Measurements from ENCODE around the gene GALC. TPM values are rescaled to one million over a fixed set of nuclear protein-coding genes. Genes with fewer than 3 reads are reported as not detected.

The GALC gene
- total and polyA plus RNA-seq, 11 donors: 6.1 to 28.2 (median 16.9) TPM

DNA sequence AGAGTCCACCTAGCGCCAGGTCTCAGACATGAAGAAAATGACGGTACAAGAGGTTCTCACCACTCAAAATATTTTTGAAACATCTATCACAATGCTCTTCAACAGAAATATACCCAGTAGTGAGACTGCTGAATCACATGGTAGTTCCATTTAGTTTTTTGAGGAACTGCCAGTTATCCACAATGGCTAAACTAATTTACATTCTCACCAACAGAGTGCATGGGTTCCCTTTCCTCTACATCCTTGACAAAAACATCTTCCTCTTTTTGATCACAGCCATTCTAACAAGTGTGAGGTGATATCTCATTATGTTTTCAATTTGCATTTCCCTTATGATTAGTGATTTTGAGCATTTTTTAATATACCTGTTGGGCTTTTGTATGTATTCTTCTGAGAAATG lies 6.3 kb upstream of the GALC start:
- Histone ChIP-seq H3K27me3 (no peaks in the 10 kb centered on the region), H3K4me1 (peaks cover 0 to 52% (median 7%) of the 10 kb centered on the region in 12 donors), H3K9me3 (no peaks in the 10 kb centered on the region), H3K4me3 (no peak overlapping the region), H3K27ac (peak overlapping the region in 1 of 12 donors; percentile 64), H3K36me3 (no peaks in the 10 kb centered on the region)
- ATAC-seq: peak in 2 of 4 donors; percentile 34 to 68
- intact Hi-C loops (cut with DNase I): loop anchor here in 1 of 10 donors (10.0 kb wide), 1 partner anchor 556 kb away; the partner anchor contains the start of gene PTPN21
- no peak for DNase-seq
- WGBS, 4 donors: 73 to 85% (median 80%) methylated on average over 2 of the region's 2 CpGs
- TF ChIP-seq, protein P1, sequence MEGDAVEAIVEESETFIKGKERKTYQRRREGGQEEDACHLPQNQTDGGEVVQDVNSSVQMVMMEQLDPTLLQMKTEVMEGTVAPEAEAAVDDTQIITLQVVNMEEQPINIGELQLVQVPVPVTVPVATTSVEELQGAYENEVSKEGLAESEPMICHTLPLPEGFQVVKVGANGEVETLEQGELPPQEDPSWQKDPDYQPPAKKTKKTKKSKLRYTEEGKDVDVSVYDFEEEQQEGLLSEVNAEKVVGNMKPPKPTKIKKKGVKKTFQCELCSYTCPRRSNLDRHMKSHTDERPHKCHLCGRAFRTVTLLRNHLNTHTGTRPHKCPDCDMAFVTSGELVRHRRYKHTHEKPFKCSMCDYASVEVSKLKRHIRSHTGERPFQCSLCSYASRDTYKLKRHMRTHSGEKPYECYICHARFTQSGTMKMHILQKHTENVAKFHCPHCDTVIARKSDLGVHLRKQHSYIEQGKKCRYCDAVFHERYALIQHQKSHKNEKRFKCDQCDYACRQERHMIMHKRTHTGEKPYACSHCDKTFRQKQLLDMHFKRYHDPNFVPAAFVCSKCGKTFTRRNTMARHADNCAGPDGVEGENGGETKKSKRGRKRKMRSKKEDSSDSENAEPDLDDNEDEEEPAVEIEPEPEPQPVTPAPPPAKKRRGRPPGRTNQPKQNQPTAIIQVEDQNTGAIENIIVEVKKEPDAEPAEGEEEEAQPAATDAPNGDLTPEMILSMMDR (IDR thresholded peaks at IDR 0.05): no peak
- no peak for TF ChIP-seq POLR2A (IDR thresholded peaks at IDR 0.05)

DNA sequence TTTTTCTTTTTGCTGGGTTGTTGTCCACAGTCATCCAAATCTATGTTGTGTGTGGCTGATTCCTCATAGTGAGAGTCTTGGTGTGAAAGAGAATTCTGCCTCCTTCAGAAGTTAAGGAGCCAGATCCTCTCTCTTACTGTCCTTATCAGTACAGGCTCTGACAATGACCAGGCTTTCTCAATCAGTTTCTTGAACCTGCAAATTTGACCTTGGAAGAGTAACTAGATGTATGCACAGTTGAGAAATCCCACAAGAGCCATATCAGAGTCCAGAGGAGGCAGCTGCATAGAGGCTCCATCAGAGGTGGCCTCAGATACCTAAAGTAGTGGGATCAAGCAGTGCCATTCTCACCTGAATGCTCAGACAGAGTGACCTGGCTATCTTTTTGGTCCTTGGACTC lies 5.5 kb upstream of the GALC start:
- TF ChIP-seq, protein P1 (IDR thresholded peaks at IDR 0.05): no peak
- TF ChIP-seq POLR2A (IDR thresholded peaks at IDR 0.05): no peak
- Histone ChIP-seq H3K9me3 (no peaks in the 10 kb centered on the region), H3K27me3 (no peaks in the 10 kb centered on the region), H3K4me3 (no peak overlapping the region), H3K4me1 (peaks cover 0 to 50% (median 10%) of the 10 kb centered on the region in 12 donors), H3K36me3 (no peaks in the 10 kb centered on the region), H3K27ac (peak overlapping the region in 1 of 12 donors; percentile 64)
- intact Hi-C loops (cut with DNase I): loop anchor here in 1 of 10 donors (10.0 kb wide), 1 partner anchor 556 kb away; the partner anchor contains the start of gene PTPN21
- DNase-seq (no peak), ATAC-seq (no peak)

DNA sequence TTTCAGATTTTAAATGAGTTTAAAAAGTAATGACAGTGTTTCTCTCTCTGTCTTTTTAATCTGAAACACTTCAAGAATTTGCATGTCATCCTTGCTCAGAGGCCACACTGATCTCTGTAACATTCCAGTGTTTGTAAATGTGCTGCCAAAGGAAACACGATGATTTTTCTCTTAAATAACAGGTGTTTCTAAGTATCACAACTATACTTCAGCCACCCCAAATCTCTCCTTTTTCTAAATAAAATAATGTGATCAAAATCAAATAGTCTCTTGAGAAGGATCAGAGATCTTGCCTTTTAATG lies 3.3 kb upstream of the GALC start:
- 13 to 28% (median 23%) methylated on average over 1 of the region's 1 CpG for WGBS, 4 donors
- DNase-seq (no peak), ATAC-seq (no peak)
- Histone ChIP-seq H3K27me3 (no peaks in the 10 kb centered on the region), H3K4me1 (peaks cover 0 to 49% (median 18%) of the 10 kb centered on the region in 12 donors), H3K27ac (peak overlapping the region in 2 of 12 donors; percentile 14 to 97), H3K4me3 (no peak overlapping the region), H3K36me3 (no peaks in the 10 kb centered on the region), H3K9me3 (no peaks in the 10 kb centered on the region)
- no peak for TF ChIP-seq POLR2A (IDR thresholded peaks at IDR 0.05)
- TF ChIP-seq, protein P1 (IDR thresholded peaks at IDR 0.05): no peak
- intact Hi-C loops (cut with DNase I): loop anchor here in 1 of 10 donors (10.0 kb wide), 1 partner anchor 559 kb away; the partner anchor contains the start of gene PTPN21

DNA sequence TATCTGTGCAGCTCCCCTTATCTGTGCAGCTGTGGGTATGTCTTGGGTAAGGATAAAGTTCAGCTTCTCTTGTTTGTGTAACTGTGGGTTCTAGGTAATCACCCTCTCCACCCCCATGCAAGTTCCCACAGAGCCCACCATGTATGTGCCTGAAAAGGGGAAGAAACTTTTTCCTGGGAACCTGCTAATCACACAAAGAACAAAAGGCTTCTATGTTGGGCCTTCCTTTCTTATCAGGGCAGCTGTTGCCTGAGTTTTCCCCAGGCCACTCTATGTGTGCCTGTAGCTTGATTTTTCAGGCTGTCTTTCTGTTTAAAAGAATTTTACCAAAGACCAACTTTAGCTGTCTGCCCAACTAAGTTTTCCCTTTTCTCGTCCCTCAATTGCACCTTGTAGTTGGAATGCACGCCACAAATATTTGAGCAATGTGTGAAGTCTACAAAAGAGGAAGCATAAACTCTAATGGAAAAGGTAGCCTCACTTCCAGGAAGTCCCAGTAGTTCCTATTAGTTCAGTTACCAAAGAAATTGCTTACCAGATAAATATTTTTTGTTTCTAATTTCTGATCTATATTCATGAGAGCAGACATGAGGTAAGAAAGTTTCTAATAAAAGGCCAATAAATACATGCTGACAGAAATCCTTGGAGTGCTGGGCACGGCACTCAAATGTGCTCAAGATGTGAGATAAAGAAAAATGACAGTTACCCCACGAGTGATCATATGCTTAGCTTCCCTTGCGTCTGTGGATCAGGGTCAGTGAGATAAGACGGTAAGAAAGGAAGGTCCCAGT lies 2.7 kb upstream of the GALC start:
- H3K36me3 ChIP-seq: no peaks in the 10 kb centered on the region
- H3K9me3 ChIP-seq: no peaks in the 10 kb centered on the region
- H3K27ac ChIP-seq: peak overlapping the region in 4 of 12 donors; percentile 14 to 97 (median 32)
- ATAC-seq (no peak), DNase-seq (no peak)
- intact Hi-C loops (cut with DNase I): loop anchor here in 1 of 10 donors (10.0 kb wide), 1 partner anchor 559 kb away; the partner anchor contains the start of gene PTPN21
- H3K4me3 ChIP-seq: no peak overlapping the region
- no peak for TF ChIP-seq POLR2A (IDR thresholded peaks at IDR 0.05)
- no peaks in the 10 kb centered on the region for H3K27me3 ChIP-seq
- WGBS, 4 donors: 34 to 45% (median 39%) methylated on average over 6 of the region's 6 CpGs
- H3K4me1 ChIP-seq: peaks cover 0 to 49% (median 18%) of the 10 kb centered on the region in 12 donors

Data from heart left ventricle (tissue), 16 donors.